GM21529 (cell line): ENCODE results near the gene DMBX1.

Experiments
- ATAC-seq: cut with Tn5 transposase; IDR thresholded peaks from one replicate; pipeline ENCODE4 v1.9.1; 2021; ENCODE audit not compliant: unreplicated experiment

Gene DMBX1

GRCh38 chr1:46489638-46490405, at the start of gene DMBX1:
Gene DMBX1, plus strand, starts transcription at chr1:46489836. Its CDS starts 17,175 bp downstream, at chr1:46507011.
- ATAC-seq, result no peak

DNA sequence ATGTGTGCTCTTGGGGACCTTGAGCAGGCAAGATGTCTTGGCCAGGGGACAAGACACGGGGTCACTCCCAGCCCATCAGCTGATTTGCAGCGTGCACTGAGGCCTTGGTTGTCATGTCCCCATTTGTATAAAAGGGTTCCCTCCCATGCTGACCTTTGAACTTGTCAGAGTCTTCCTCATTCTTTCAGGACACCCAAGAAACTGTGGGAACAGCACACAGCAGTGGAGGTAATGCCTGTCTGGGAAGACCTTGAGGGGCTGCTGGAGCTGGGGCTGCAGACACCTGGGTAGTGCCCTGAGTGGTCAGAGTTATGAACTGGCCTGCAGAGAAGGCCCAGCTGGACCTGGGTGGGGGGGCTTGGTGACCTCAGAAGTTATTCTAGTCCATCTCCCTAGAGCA, 49.2 kb upstream of the DMBX1 start:
- no peak for ATAC-seq

GRCh38 chr1:46442317-46443161, 47.1 kb upstream of the DMBX1 start:
- peak; percentile 81 for ATAC-seq

GRCh38 chr1:46444466-46444865, 45.2 kb upstream of the DMBX1 start:
- ATAC-seq, result no peak

DNA sequence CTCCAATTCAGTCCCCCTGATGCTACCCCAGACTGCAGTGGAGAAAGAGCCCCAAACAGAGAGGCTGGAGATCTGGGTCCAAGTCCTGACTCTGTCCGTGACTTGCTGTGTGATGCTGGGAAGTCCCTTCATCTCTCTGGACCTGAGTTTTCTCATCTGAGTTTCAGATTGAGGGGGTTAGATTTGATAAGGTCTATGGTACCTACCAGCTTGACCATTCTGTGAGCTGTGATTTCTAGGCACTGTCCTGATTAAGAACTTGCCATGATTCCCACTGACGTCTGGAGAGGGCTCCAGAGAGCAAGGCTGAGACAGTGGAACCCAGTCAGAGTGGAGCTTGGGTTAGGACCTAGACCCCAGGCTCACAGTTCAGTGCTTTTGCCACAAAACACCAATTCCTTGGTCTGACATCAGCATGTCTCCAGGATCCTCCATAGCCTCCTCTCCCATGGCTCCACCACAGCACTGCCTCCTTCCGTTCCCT, 43.8 kb upstream of the DMBX1 start:
- no peak for ATAC-seq

DNA sequence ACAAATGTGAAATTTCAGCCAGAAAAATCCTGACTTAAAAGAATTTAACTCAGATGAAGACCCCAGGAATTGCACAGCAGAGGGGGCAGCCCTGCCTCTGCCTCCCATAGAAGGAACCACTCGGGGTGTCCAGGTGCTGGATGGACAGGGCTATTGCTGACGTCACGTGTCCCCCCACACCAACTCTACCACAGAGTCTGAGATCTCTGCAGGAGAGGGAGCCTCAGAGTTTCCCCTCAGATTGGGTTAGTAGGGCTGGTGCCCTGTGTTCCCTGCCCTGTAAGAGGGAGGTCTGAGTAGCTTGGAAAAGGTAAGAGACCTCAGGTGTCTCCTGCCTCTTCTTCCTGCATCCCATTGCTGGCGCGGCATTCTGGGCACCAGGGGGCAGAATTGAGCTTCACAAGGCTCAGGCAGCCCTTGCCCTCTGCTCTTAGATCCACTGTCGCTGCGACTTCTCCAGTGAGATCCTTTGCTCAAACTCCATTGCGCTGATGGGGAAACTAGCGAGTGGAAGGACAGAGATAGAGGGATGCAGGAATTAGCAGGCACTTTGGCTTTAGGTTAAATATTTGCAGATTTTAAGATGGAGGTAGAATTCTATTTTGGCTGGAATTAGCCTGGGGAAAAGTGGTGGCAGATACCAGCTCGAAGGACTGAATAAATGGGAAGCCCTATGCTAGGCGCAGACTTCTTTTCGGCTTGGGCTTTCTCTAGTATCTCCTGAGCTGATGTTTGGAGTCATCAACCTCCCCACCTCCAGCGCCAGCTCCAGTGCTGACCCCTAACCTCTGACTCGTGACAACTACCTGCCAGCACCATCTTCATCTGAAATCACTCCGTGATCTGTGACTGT, 42.8 kb upstream of the DMBX1 start:
- no peak for ATAC-seq

DNA sequence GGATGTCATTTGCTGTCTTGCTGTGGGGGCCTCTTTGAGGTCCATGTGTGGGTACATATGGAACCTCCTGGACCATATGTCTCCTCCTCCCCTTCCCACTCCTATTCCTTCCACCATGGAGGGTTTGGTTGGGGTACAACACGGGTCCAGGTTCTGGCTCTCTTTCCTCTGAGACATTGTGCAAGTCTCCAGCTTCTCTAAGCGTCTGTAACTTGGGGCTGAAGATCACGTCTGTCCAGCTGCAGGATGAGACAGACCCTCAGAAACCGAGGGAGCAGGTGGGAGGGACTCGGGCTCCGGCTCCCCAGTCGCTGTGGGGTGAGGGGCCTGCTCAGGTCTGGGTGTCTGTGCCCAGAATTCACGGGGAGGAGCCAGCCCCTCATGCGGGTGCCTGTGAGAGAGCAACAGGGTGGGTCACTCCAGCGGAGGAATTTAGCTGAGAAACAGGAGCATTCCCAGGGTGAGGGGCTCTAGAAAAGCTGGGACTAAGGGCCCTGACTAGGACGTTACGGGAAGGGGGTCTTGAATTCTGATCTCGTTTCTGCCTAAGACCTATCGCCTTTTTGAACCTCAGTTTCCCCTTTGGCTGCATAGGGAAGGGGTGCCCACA, 42.0 kb upstream of the DMBX1 start:
- ATAC-seq, result no peak

- ATAC-seq, result no peak
Observed at GRCh38 chr1:46448109-46448911, 41.3 kb upstream of the DMBX1 start.

DNA sequence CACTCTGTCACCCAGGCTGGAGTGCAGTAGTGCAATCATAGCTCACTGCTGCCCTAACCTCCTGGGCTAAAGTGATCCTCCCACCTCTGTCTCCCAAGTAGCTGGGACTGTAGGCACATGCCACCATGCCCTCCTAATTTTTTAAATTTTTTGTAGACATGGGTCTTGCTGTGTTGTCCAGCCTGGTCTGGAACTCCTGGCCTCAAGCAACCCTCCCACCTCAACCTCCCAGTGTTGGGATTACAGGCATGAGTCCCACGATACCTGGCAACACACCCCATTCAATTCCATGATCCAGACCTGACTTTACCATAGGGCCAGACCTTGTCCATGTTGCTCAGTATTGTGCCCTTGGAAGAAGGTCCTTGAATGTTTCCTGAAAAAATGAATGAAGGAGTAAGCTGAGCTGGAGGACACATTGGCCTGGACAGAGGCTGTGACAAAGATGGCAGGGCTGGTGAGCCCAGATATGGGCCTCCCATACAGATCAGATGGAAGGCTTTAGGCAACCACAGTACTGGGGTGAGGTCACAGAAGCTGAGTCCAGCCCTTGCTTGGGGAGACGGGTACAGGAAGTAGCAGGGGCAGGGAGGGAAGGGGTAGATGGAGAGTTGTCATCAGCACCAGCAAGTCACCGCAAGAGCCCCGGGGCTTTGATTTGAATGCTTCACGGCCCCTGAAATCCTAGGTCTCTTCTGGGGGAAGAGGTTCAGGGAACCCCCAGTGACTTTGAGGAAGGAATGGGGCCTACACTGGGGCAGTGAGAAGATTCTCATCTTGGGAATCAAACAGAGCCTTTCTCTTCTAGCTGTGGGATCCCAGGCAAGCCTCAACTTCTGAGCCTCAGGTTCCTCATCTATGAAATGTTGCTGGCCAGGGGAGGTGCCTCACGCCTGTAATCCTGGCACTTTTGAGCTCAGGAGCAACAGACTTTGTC, 40.1 kb upstream of the DMBX1 start:
- no peak for ATAC-seq

GRCh38 chr1:46450160-46450517, 39.5 kb upstream of the DMBX1 start:
- no peak for ATAC-seq

GRCh38 chr1:46451948-46452930, 37.4 kb upstream of the DMBX1 start:
- no peak for ATAC-seq

DNA sequence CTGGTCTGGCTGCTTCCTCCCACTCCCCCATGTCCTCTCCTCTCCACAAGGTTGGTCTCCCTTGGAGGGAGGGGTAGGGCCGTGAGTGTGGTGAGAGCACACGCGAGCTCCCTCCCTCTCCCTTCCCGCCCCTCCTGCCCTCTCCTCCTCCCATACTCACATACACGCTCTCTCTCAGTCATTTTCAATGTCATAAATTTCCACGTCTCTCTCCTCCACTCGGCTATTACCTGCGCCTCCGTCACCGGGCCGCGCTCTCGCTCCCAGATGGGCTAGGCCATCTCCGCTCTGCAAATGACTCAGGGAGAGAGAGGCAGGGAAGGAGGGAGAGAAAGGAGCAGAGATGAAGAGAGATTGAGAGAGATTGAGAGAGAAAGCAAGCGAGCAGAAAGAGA, 36.7 kb upstream of the DMBX1 start:
- no peak for ATAC-seq

DNA sequence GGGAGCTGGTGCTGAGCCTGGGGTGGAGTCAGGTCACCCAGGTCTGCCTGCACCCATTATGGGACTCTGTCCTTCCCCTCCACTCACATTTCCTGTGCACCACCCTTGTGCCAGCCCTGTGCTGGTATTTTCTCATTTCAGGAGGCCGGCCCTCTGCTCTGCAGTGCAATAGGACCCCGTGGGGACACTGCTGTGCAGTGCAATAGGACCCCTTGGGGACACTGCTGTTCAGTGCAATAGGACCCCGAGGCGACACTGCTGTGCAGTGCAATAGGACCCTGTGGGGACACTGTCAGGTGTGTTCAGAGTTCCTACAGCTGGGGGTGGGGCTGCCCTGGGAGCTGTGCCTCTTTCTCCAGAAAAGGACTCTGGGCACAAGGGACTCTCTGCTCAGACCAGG, 36.2 kb upstream of the DMBX1 start:
- no peak for ATAC-seq

- ATAC-seq, result no peak
Observed at GRCh38 chr1:46455951-46456350, 33.7 kb upstream of the DMBX1 start.

- no peak for ATAC-seq
Observed at GRCh38 chr1:46456411-46456963, 33.1 kb upstream of the DMBX1 start.

DNA sequence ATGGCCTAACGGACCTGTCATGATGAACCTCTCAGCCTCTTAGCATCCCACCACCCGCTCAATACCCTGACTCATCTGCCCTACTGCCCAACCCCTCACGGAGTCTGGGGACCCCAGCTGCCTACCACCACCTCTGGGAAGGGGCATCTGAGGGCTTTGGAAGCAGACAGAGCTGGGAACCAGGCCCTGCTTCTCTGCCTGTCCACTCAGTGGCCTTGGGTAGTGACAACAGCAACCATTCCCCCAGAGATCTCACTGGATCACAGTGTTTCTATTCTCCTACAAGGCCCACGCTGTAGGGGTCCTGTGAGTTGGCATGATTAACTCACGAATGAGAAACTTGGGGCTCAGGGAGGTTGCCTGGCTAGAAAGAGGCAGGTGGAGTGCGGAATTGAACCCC, 32.5 kb upstream of the DMBX1 start:
- ATAC-seq, result no peak

DNA sequence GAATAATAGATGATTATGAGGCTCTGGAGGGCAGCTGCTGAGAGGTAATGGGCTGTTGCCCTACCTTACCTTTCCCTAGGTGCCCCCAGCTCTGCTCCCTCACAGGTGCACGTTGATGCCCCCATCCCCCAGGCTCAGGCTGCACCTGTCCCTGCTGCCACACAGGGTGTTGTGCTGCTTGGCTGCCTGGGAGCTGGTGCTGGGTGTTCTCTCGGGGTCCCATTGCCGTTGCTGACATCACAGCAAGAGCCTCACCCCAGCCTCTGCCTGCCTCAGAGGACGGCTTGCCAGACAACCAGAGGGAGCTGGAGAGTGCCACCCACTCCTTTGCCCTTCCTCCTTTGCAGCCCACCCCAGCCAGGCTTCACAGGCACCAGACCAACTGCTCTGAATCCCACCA, 31.4 kb upstream of the DMBX1 start:
- no peak for ATAC-seq
